NCI-H2029 treated with DMSO at 0.1 percent for 48 hours (cell line): ENCODE measurements around the gene ISL2.
"Not testable (repeated sequence)": the region's sequence is repeated elsewhere in the genome, so short reads cannot be mapped to it uniquely, and the experiment has no call there.

ENCODE experiments used
- DNase-seq: peaks from one replicate; lab custom pipeline; 2025; lab: John Stamatoyannopoulos, UW

Gene ISL2

GRCh38 chr15:76336254-76337058 lies at the start of gene ISL2:
TSS of gene ISL2 (plus strand) at chr15:76336773. CDS start at chr15:76336884, 111 bp downstream.
- no peak for DNase-seq

- DNase-seq, result no peak
These were observed 47.0 kb upstream of the ISL2 start for GRCh38 chr15:76289582-76289981.

- no peak for DNase-seq
These were observed 43.2 kb upstream of the ISL2 start for GRCh38 chr15:76293361-76293760.

GRCh38 chr15:76294463-76294862 lies 42.1 kb upstream of the ISL2 start:
- DNase-seq, result not testable (repeated sequence)

GRCh38 chr15:76296849-76297248 lies 39.7 kb upstream of the ISL2 start:
- DNase-seq, result no peak

- DNase-seq, result not testable (repeated sequence)
These were observed 38.6 kb upstream of the ISL2 start for GRCh38 chr15:76297951-76298350.

- no peak for DNase-seq
These were observed 37.6 kb upstream of the ISL2 start for GRCh38 chr15:76298986-76299385.

- DNase-seq, result no peak
These were observed 36.8 kb upstream of the ISL2 start for GRCh38 chr15:76299786-76300185.

- DNase-seq, result no peak
These were observed 32.7 kb upstream of the ISL2 start for GRCh38 chr15:76303909-76304308.

GRCh38 chr15:76309601-76310330 lies 26.8 kb upstream of the ISL2 start:
- DNase-seq, result no peak

GRCh38 chr15:76310475-76311099 lies 26.0 kb upstream of the ISL2 start:
- DNase-seq, result no peak

- DNase-seq, result peak; percentile 27
These were observed 25.2 kb upstream of the ISL2 start, which contains the start of gene ETFA for GRCh38 chr15:76311100-76311953. TSS of gene ETFA (minus strand) at chr15:76311469. CDS start at chr15:76311388, 81 bp downstream.

GRCh38 chr15:76312540-76313174 lies 23.9 kb upstream of the ISL2 start:
- DNase-seq, result peak; percentile 68

GRCh38 chr15:76313175-76313567 lies 23.4 kb upstream of the ISL2 start:
- not testable (repeated sequence) for DNase-seq

- no peak for DNase-seq
These were observed 22.8 kb upstream of the ISL2 start for GRCh38 chr15:76313731-76314130.

GRCh38 chr15:76320012-76320411 lies 16.6 kb upstream of the ISL2 start:
- DNase-seq, result no peak

- DNase-seq, result no peak
These were observed 15.4 kb upstream of the ISL2 start for GRCh38 chr15:76321171-76321570.

GRCh38 chr15:76321602-76322001 lies 15.0 kb upstream of the ISL2 start:
- no peak for DNase-seq

GRCh38 chr15:76324066-76324465 lies 12.5 kb upstream of the ISL2 start:
- no peak for DNase-seq

GRCh38 chr15:76325704-76326103 lies 10.9 kb upstream of the ISL2 start:
- DNase-seq, result no peak
